ENCODE data around the gene SMPD2.
A peak's percentile ranks its signal among the peaks of the same experiment; 100 is the strongest.
"Not testable (repeated sequence)": the region's sequence is repeated elsewhere in the genome, so short reads cannot be mapped to it uniquely, and the experiment has no call there.

The SMPD2 gene

DNA sequence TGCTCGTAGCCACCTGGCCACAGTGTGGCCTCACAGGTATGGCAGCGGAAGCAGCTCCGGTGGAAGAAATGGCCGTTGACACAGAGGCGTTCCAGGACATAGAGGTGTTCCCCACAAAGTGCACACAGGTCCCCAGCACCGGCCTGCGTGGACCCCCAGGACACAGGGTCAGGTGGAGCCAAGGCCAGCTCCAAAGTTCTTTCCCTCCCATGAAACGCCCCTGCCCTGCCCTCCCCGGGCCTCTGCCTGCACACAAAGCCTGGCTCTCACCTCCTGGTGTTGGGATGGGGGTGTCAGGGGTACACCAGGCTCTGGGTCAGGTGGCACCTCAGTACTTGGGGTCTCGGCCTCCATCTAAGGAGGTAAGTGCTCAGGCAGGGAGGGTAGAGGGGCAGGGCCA, 6.6 kb downstream of the SMPD2 start:
- DNase-seq, result no peak

GRCh38 chr6:109447878-109448555, 7.5 kb downstream of the SMPD2 start:
- no peak for DNase-seq

- no peak for DNase-seq
Observed at GRCh38 chr6:109448615-109449014, 8.1 kb downstream of the SMPD2 start.

DNA sequence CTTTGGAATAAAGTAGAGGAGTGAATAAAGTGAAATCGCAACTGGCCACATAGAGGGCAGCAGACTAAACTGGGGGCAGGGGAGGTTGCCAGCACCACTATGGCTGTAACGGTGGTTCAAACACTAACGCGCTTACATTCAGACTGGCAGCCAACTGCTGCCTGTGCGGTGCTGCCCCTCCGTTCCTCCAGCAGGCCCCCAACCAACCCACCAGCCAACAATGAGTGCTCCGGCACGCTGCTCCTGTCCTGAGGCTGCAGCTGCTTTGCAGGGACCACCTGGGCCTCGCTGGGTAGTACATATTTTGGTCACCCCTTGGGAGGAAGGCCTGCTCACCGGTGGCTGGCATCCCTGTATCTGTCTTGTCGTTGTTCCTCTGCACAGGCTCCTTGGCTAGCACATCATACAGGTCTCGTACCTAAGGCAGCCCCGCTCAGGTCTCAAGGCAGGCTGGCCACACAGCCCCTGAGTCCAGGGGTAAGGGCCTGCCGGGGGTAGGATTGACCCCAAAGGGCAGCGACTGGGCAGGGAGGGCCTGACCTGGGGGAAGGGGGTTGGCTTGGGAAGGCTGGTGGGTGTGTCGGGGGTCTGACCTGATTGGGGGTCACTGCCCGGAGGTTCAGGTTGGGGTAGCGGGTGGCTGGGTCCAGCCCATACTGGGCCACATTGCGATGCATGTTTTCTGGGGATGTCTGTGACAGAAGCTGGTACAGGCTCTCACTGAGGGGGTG, 8.7 kb downstream of the SMPD2 start:
- no peak for DNase-seq

DNA sequence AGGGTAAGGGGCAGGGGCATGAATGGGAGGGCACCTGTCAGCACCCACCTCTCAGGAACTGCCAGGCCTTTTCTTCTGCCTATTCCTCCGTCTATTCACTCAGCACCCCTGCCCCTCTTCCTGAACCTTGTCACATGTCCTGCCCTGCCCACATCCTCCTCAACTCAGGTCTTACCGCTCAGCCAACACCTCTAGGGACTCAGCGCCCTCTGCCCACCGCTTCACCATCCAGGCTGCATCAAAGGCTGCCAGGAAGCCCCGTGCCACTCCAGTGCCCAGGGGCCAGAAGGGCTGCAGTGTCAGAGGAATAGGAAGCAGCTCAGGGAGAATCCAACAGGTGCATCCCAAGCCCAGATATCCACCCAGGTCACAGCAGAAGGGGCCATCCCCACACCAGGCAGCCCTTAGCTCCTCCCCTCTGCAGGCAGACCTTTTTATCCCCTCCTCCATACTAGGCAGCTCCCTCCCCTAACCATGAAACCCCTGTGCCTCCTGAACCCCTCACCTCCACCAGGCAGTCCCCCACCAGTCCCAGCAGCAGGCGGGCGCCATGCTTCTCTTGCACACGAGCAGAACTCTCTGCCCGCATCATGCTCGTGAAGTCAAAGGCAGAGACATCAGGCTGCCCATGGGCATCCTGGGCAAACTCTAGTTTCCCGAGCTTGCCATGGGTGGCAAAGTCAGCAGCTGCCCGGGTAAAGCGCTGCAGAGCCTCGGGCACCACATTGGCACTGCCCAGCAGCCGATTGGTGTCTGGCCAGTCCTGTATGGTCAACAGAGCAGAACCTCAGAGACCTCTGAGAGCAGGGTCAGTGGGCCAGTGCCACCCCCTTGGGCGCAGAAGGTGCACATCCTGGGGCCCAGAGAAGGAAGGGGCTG, 9.5 kb downstream of the SMPD2 start:
- DNase-seq, result no peak

DNA sequence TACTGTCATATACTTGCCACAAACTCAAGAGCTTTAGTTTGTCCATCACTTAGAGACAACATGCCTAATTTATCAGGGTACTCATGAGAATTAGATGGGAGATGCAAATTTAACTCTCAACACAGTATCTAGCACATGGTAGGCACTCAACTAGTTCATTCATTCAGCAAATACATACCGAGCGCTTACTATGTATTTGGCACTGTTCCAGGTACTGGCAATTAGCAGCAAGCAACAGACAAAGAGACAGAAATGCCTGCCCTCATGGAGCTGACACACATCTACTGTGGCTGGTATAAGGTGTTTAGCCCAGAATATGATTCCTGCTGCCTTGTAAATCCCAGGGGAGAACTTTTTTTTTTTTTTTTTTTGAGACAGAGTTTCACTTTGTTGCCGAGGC, 10.3 kb downstream of the SMPD2 start:
- DNase-seq, result no peak

DNA sequence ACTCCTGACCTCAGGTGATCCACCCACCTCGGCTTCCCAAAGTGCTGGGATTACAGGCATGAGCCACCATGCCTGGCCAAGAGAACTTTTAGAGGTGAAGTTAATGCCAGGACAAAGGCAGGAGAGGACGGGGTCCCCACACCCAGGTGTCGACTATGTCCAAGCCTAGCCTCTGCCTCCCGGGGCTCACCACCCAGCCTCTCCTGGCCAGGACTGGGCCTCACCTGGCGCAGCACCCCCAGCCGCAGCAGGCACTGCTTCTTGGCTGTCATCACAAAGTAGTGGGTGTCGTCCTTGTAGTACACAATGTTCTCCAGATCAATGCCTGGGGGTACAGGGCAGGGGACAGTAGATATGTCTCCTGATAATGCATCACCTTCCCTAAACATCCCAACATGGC, 10.9 kb downstream of the SMPD2 start:
- DNase-seq, result no peak

DNA sequence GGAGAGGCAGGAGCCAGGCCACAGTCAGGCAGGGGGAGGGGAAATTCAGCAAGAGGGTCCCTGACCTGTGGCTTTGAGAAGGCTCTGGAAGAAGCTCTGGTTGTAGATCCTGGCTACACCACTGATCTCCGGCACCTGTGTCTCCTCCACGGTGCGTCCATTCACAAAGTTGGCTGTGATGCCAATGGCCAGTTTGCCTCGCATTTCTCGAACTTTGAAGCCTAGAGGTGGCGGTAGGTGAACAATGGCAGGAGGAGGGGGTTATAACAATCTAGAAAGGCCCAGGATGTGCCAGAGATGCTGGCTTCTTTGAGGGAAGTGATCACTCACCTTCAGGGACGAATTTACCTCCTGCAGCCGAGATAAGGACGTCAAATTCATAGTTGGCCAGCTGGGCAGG, 11.7 kb downstream of the SMPD2 start:
- DNase-seq, result no peak

DNA sequence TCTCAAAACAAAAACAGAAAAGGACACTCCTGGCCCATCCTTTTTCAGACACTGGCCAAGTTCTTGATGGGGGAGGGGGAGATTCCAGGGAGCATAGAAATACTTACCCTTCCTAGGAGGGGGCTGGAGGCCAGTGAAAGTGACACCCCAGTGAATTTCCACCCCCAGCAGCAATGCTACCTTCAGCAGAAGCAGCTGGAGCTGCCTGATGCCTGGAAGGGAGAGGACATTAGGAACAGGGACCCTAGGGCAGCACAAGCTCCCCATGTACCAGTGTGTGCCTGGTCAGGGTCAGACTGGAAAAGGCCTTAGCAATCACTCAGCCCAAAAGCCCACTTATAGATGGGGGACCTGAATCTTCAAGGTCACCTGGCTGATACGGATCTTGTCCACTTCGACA, 12.6 kb downstream of the SMPD2 start:
- no peak for DNase-seq

DNA sequence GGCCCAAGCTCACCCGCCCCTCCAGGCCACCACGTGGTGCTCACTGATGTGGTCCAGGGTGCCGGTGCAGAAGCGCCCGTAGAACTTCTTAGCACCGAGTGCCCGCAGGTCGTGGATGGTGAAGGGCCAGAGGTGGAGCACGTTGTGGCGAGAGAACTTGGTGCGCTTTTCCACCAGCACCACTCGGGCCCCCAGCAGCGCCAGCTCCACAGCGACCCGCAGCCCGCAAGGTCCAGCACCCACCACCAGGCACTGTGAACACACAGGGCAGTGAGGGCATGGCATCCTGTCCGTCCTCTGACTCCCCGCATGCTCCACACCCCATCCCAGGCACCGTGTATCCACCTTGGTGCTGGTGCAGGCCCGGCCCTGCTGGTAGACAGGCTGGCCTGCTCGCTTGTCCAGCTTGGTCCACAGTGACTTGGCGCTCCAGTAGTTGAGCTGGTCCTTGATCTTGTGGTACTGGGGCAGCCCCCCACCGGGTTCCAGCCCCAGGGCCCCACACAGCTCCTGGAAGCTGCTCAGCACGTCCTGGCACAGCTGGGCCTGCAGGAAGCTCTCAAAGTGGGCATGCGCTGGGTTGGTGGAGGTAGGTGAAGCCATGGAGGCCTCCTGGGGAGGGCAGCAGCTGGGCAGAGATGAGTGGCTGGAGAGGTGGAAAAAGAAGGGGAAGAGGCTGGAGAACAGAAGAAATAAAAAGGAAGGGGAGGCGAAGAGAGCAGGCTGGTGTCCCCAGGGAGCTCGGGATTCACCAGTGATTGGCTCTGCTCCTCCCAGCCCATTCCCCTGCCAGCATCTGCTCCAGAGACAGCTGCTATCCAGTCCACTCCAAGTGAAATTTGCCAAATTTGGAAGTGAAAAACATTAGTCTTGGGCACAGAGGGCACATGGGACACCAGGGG, 13.3 kb downstream of the SMPD2 start:
- DNase-seq, result no peak

DNA sequence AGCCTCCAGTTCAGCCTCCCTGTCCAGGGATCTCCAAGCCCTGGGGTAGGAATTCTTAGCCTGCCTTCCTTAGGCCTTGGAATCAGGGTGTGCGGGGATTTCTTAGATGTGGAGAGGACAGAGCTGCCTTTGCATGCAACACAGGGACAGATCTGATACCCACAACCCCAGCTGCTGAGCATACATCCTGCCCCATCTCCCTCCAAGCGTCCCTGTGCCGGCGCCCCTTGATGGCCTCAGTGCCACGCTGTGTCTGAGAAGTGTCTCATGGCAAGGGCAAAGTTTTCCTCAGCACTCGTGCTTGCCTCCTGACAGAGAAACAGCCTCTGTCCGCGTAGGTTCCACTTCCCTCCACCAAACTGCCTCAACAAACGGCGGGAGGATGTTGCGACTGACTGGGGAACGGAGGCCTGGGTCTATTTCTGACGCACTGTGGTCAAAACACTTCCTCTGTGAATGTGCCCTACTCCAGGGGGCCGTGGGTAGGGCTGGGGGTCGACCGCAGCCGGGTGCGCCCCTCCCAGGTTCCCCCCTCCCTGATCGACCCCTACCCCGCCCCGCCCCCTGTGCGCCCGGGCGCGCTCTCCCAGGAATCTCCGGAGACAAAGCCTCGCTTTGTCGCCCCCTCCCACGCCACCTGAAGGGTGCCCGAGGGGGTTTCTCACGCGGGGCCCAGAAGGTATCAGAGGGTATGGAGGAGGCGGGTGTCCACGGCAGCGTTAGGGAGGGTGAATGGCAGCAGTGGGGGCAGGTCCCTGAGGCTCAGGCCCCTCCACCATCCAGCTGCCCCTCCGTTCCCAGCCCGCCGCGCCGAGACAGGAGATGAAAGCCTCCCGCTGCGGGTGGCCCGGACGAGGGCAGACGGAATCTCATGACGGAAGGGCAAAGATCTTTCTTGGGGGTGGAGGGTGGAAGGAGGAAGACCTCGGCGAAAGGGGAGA, 14.2 kb downstream of the SMPD2 start:
- no peak for DNase-seq

GRCh38 chr6:109455437-109456110, 15.1 kb downstream of the SMPD2 start, which contains the start of gene MICAL1:
MICAL1 (minus strand) TSS chr6:109455772; CDS start chr6:109454196, 1,576 bp downstream.
- DNase-seq, result peak; percentile 71

GRCh38 chr6:109456111-109456583, 15.6 kb downstream of the SMPD2 start:
- DNase-seq, result no peak

GRCh38 chr6:109456710-109457561, 16.4 kb downstream of the SMPD2 start:
- DNase-seq, result no peak

- DNase-seq, result no peak
Observed at GRCh38 chr6:109457562-109457996, 17.1 kb downstream of the SMPD2 start.

DNA sequence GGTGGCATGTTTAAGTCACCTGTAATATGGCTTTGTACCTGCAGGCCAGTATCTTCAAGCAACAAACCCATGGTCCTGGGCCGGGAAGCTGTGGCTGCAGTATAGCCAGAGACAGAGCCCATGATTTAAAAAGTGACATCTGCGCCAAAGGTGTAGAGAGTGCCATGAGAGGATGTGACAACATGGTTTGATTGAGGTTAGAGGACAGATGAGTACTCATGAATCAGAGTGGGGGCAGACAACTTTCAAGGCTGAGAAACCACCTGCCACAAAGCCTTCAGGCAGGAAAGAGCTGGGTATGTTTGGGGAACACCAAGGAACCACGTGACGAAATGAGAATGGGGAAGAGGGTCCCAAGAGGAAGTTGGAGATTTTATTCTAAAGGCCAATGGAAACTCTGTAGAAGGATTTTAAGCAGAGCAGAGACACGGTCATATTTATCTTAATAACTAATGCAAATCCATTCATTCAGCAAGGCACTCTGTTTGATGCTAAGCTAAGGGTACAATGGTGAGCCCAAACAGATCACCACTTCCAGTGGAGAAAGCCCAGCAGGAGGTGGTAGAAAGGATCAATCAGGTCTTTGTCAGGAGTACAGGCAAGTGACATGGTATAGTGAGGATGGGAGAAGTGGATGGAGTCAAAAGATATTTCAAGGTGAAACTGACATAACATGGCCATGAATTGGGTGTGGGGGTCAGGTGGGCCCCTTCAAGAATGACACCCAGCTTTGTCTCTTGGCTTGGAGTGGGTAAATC, 18.4 kb downstream of the SMPD2 start:
- DNase-seq, result no peak

- DNase-seq, result no peak
Observed at GRCh38 chr6:109460161-109460829, 19.8 kb downstream of the SMPD2 start.

DNA sequence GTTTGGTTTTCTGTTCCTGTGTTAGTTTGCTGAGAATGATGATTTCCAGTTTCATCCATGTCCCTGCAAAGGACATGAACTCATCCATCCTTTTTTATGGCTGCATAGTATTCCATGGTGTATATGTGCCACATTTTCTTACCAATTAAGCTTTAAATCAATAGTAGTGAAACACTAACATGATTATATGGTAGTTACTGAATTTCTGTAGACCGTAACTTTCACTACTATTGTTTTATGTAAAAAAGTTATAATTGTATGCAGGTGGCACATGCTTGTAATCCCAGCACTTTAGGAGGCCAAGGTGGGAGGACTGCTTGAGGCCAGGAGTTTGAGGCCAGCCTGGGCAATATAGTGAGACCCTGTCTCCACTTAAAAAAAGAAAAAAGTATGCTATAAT, 20.7 kb downstream of the SMPD2 start:
- DNase-seq, result not testable (repeated sequence)
